KBM-7 (cell line): ENCODE results near the gene DUOX2.

Experiments used
- DNase-seq: peaks from one replicate; pipeline ENCODE4 v3.0.0-alpha.2; 2015
- in situ Hi-C: fragments of 300-500 bp; cut with MboI; formaldehyde crosslinking; loops from 2 replicates; pipeline ENCODE4 v1.14.3; 2020; ENCODE audit warnings: low sequenced_read_pairs, low pct_unique_long_range_greater_than_20kb, mixed read lengths

DUOX2 gene

DNA sequence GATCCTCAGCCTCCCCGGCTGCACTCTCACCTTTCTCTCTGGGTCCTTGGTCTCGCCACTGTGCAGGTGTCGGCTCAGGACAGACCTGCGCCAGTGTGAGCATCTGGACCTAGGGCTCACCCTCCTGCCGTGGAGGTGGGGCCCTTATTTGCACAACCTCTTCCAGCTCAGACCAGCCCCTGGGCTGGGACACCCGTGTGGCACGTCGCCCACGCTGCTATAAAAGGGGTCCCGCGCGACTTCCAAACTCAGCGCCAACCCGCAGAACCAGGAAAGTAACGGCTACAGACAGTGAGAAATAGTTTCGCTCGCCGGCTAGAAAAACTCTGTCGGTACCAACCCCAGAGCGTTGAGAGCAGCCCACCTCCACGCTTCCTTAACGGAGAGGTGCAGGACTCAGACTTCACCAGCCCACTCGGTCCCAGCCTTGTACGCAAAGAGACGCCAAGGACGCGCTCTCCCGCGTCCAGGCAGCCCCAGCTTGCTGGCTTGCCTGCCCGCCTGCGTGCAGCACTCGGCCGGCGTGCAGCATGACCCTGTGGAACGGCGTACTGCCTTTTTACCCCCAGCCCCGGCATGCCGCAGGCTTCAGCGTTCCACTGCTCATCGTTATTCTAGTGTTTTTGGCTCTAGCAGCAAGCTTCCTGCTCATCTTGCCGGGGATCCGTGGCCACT is at the start of gene DUOX2, which contains the start of gene DUOXA2:
TSS of gene DUOX2 (minus strand) at position 97 of the 675 bp plus-strand sequence. CDS start 761 bp downstream, outside the sequence.
TSS of gene DUOXA2 (plus strand) at position 251 of the 675 bp plus-strand sequence. CDS start at position 531, 280 bp downstream.
- in situ Hi-C loops, result loop anchor here (25.0 kb wide), 1 partner anchor 152 kb away; the partner anchor contains the start of gene TERB2
- DNase-seq, result no peak

DNA sequence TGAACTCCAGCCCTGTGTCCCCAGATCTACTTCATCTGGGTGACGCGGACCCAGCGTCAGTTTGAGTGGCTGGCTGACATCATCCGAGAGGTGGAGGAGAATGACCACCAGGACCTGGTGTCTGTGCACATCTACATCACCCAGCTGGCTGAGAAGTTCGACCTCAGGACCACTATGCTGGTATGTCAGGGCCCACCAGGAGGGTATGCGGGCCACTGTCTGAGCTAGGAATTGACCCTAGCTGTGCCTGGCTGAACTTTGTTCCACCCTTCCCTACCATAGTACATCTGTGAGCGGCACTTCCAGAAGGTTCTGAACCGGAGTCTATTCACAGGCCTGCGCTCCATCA is 49.5 kb upstream of the DUOX2 start:
- no peak for DNase-seq
- in situ Hi-C loops, result loop anchor here (25.0 kb wide), 1 partner anchor 449 kb away; no protein-coding TSS in a partner anchor

DNA sequence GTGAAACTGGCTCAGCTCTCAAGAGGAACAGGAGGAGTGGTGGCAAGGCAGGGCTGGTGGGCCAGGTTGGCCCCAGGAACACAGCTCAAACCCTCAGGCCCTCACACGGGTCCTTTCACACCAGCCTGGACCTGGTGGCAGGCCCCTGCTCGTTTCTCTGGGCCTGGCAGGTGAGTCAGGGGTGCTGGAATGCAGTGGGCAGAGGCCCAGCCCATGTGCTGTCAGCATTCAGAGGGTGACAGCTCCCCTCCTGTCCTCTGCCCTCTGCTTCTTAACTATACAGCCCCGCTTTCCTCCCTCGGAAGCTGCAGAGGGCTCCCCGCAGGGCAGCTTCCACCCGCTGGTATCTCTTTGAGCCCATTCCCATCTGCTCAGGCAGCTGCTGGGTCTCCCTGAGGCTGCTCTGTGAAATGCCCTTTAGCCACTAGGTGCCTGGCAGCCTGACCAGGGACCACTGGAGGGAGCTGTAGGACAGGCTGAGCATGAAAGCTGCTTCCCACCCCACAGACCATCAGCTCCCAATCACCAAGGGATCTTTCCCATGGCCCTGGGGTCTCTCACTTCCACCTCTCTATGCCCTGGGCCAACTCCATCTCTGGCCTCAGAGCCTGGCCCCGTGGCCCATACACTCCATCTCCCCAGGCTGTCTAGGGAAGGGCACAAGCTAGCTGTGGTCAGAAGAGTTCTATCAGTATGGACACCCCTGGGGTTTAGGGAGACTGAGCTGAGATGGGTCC is 49.0 kb upstream of the DUOX2 start:
- in situ Hi-C loops, result loop anchor here (25.0 kb wide), 1 partner anchor 449 kb away; no protein-coding TSS in a partner anchor
- peak; percentile 89 for DNase-seq

DNA sequence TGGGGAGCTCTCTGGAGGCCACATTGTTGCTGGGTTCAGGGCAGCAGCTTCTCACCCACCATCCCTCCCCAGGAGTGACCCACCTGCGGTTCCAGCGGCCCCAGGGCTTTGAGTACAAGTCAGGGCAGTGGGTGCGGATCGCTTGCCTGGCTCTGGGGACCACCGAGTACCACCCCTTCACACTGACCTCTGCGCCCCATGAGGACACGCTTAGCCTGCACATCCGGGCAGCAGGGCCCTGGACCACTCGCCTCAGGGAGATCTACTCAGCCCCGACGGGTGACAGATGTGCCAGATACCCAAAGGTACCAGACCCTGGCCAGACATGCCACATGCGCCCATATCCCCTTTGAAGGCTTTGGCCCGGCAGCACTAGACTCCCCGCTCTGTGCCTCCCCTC is 47.7 kb upstream of the DUOX2 start:
- no peak for DNase-seq
- in situ Hi-C loops, result loop anchor here (25.0 kb wide), 1 partner anchor 451 kb away; no protein-coding TSS in a partner anchor

DNA sequence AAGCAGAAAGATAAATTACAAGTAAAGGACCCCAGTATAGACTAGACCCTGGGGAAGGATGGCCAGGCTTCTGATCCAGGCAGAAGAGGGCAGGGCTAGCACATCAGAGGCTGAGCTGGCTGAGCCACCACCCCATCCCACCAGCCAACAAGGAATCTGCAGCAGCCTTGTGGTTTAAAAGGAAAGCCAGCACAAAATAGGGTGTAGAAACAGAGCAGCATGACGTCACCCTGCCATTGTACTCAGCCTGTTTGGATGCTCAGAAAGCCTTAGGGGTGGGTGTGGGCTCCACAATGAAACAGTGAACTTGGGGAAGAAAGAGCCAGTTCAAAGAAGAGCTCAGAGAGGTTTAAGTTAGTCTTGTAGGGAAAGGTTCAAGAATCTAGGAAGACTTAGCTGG is 44.0 kb upstream of the DUOX2 start:
- DNase-seq, result no peak
- in situ Hi-C loops, result loop anchor here (25.0 kb wide), 1 partner anchor 454 kb away; no protein-coding TSS in a partner anchor

GRCh38 chr15:45156744-45157455 is 42.9 kb upstream of the DUOX2 start:
- in situ Hi-C loops, result loop anchor here (25.0 kb wide), 1 partner anchor 455 kb away; no protein-coding TSS in a partner anchor

GRCh38 chr15:45155739-45156138 is 41.8 kb upstream of the DUOX2 start:
- in situ Hi-C loops, result loop anchor here (25.0 kb wide), 1 partner anchor 457 kb away; no protein-coding TSS in a partner anchor
- no peak for DNase-seq

More at GRCh38 chr15:45156744-45157455, 42.9 kb upstream of the DUOX2 start:
- DNase-seq, result no peak

- in situ Hi-C loops, result loop anchor here (25.0 kb wide), 1 partner anchor 460 kb away; no protein-coding TSS in a partner anchor
- no peak for DNase-seq
Measured at GRCh38 chr15:45151998-45152828, 38.2 kb upstream of the DUOX2 start.

GRCh38 chr15:45150997-45151396 is 37.0 kb upstream of the DUOX2 start:
- no peak for DNase-seq
- in situ Hi-C loops, result loop anchor here (25.0 kb wide), 1 partner anchor 461 kb away; no protein-coding TSS in a partner anchor

- no peak for DNase-seq
- in situ Hi-C loops, result loop anchor here (25.0 kb wide), 1 partner anchor 462 kb away; no protein-coding TSS in a partner anchor
Measured at GRCh38 chr15:45150481-45150880, 36.5 kb upstream of the DUOX2 start.

DNA sequence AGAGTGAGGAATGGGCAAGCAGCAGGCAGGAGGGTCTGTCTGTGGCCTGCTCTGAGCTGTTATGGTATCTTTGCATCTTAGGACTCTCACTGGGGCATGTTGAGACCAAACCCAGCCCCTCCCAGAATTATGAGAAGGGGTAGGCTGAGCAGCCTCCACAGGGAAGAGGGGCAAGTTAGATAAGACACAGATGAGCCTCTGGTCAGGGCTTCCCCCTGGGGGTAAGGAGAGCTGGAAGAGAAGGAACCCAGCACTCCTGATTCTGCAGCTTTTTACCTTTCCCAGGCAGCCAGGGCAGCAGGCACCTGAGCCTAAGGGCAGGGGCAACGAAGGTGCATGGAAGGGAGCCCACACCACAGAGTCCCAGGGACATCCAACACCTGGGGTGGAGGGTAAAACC is 35.1 kb upstream of the DUOX2 start:
- in situ Hi-C loops, result no loop called here
- no peak for DNase-seq

DNA sequence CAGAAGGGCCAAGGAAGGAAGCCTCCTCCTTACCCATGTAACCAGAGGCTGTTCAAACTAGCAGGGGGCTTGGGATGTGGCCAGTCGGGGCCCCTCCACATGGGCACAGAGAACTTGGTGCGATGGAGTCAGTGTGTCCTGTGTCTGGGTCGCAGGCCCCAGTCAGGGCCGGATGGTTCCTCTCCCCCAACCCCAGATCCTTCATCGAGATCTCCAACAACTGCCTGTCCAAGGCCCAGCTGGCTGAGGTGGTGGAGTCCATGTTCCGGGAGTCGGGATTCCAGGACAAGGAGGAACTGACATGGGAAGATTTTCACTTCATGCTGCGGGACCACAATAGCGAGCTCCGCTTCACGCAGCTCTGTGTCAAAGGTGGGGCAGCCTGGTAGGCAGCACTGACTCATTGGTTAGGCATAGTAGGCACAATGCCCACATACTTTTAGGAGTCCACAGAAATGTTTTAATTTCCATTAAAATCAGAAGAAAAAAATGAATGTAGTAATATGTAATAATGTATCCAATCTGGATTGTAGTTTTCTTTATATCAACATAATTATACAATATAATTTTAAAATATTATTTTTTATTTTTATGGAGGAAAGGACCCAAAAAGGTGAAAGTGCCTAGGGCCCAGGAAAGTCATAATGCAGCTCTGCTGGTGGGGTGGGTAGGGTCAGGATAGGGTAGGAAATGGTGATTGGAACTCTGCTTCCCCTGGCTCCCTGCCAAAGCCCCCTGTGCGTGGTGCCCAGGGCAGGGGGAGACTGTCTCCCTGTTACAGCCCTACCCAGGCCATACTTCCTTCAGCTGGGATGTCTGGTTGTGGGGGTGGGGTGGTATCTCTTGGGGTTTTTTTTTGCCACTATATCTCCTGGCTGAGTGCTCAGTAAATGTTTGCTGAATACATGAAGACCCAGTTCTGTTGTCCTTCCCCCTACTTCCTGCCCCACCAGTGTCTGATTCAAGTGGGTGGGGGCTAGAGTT is 34.4 kb upstream of the DUOX2 start:
- in situ Hi-C loops, result no loop called here
- DNase-seq, result no peak

GRCh38 chr15:45147606-45148005 is 33.6 kb upstream of the DUOX2 start:
- in situ Hi-C loops, result no loop called here
- no peak for DNase-seq

DNA sequence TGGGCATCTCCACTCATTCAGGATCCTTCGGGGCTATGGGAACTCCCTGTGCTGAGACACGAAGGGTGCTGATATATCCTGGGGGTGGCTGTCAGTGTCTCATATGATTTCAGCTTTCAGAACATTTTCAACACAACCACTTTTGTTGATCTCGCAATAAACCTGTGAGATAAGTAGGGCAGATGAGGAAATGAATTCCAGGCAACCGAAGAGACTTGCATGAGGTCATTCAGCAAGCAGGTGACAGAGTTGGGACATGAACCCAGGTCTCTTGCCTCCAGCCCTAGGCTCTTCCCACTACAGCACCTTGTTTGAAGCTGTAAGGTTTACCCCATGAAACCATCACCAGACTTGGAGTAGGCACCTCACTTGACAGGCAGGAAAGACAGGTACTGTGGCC is 32.4 kb upstream of the DUOX2 start:
- DNase-seq, result no peak
- in situ Hi-C loops, result no loop called here

- DNase-seq, result no peak
- in situ Hi-C loops, result no loop called here
Measured at GRCh38 chr15:45144775-45145174, 30.8 kb upstream of the DUOX2 start.

- in situ Hi-C loops, result no loop called here
Measured at GRCh38 chr15:45143946-45144345, 30.0 kb upstream of the DUOX2 start.

DNA sequence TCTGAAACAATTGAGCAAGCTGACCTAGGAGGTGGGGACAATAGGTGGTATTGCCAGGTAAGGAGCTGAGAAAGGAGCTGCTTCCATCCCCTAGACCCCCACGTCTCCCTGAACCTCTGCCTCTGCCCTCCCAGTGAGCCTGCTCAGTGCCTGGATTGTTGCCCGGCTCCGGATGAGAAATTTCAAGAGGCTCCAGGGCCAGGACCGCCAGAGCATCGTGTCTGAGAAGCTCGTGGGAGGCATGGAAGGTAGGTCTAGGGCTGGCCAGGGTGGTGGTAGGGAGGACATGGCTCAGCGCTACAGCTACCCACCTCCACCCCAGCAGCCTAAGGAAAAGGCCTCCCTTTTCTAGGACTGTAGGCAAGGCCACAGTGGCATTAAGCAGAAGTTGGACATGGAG is 29.1 kb upstream of the DUOX2 start:
- DNase-seq, result no peak
- in situ Hi-C loops, result no loop called here

More at GRCh38 chr15:45143946-45144345, 30.0 kb upstream of the DUOX2 start:
- no peak for DNase-seq
